GM20000 (cell line): Measurements from ENCODE around the gene LRRFIP2.
A peak's percentile ranks its signal among the peaks of the same experiment; 100 is the strongest.

Experiments used
- DNase-seq: peaks from one replicate; pipeline ENCODE4 v3.0.0; 2012; ENCODE audit warnings: low spot score
- CTCF ChIP-seq: IDR thresholded peaks from 2 replicates; pipeline ENCODE4 v1.5.1; 2012; ENCODE audit warnings: mild to moderate bottlenecking, control low read depth; ENCODE audit errors: extremely low read depth, missing control alignments

The LRRFIP2 gene

GRCh38 chr3:37170513-37170912, 3.9 kb downstream of the LRRFIP2 start:
- no peak for TF ChIP-seq CTCF
- no peak for DNase-seq

- no peak for DNase-seq
- TF ChIP-seq CTCF, result no peak
Observed at GRCh38 chr3:37170060-37170459, 4.3 kb downstream of the LRRFIP2 start.

GRCh38 chr3:37168896-37169295, 5.5 kb downstream of the LRRFIP2 start:
- no peak for TF ChIP-seq CTCF

GRCh38 chr3:37163262-37164015, 10.9 kb downstream of the LRRFIP2 start:
- DNase-seq, result no peak
- no peak for TF ChIP-seq CTCF

More at GRCh38 chr3:37168896-37169295, 5.5 kb downstream of the LRRFIP2 start:
- DNase-seq, result no peak

- no peak for TF ChIP-seq CTCF
- peak; percentile 38 for DNase-seq
Observed at GRCh38 chr3:37162501-37163245, 11.7 kb downstream of the LRRFIP2 start.

GRCh38 chr3:37161351-37161750, 13.0 kb downstream of the LRRFIP2 start:
- DNase-seq, result no peak
- no peak for TF ChIP-seq CTCF

GRCh38 chr3:37155782-37156181, 18.6 kb downstream of the LRRFIP2 start:
- no peak for DNase-seq
- no peak for TF ChIP-seq CTCF
